Stimulated activated CD4-positive, alpha-beta T cell treated with anti-CD3 and anti-CD28 coated beads, Interleukin-4, amount 100 ng/mL, for 24 hours (primary cell): ENCODE measurements around the gene CYP46A1.

Source experiments
- DNase-seq: peaks from one replicate; pipeline ENCODE4 v3.0.0-alpha.2; 2020

CYP46A1 gene

GRCh38 chr14:99674776-99675381 is 9.2 kb upstream of the CYP46A1 start:
- no peak for DNase-seq

- DNase-seq: no peak
Observed at GRCh38 chr14:99675382-99675835, 8.7 kb upstream of the CYP46A1 start.

- DNase-seq: no peak
Observed at GRCh38 chr14:99675951-99676350, 8.1 kb upstream of the CYP46A1 start.

GRCh38 chr14:99676657-99677056 is 7.4 kb upstream of the CYP46A1 start:
- DNase-seq: no peak

- DNase-seq: no peak
Observed at GRCh38 chr14:99677231-99678140, 6.6 kb upstream of the CYP46A1 start.

GRCh38 chr14:99678198-99678597 is 5.9 kb upstream of the CYP46A1 start:
- no peak for DNase-seq

GRCh38 chr14:99679111-99679510 is 5.0 kb upstream of the CYP46A1 start:
- DNase-seq: no peak

GRCh38 chr14:99679543-99679942 is 4.6 kb upstream of the CYP46A1 start:
- DNase-seq: no peak

- no peak for DNase-seq
Observed at GRCh38 chr14:99679996-99680395, 4.1 kb upstream of the CYP46A1 start.

- no peak for DNase-seq
Observed at GRCh38 chr14:99681101-99681831, 2.8 kb upstream of the CYP46A1 start.

GRCh38 chr14:99681832-99682148 is 2.3 kb upstream of the CYP46A1 start:
- DNase-seq: no peak

GRCh38 chr14:99682809-99683618 is 1.1 kb upstream of the CYP46A1 start:
- peak; percentile 87 for DNase-seq

GRCh38 chr14:99684410-99684934 is 374 bp downstream of the CYP46A1 start:
- no peak for DNase-seq

GRCh38 chr14:99685151-99685591 is 1.1 kb downstream of the CYP46A1 start:
- DNase-seq: no peak

- DNase-seq: no peak
Observed at GRCh38 chr14:99685596-99685995, 1.5 kb downstream of the CYP46A1 start.

GRCh38 chr14:99686557-99687283 is 2.6 kb downstream of the CYP46A1 start:
- no peak for DNase-seq

- DNase-seq: no peak
Observed at GRCh38 chr14:99687284-99688209, 3.4 kb downstream of the CYP46A1 start.

- DNase-seq: no peak
Observed at GRCh38 chr14:99688210-99688581, 4.1 kb downstream of the CYP46A1 start.

- DNase-seq: no peak
Observed at GRCh38 chr14:99688629-99689028, 4.5 kb downstream of the CYP46A1 start.
